NCI-H2227 (cell line): ENCODE measurements around the gene CPA2.
"Not testable (repeated sequence)": the region's sequence is repeated elsewhere in the genome, so short reads cannot be mapped to it uniquely, and the experiment has no call there.

Experiments
- DNase-seq: peaks from one replicate; lab custom pipeline; 2025; ENCODE audit not compliant: unreplicated experiment; lab: John Stamatoyannopoulos, UW

Gene CPA2

GRCh38 chr7:130249626-130250025 is 17.0 kb upstream of the CPA2 start:
- not testable (repeated sequence) for DNase-seq

GRCh38 chr7:130254555-130254954 is 12.1 kb upstream of the CPA2 start:
- DNase-seq = no peak

- no peak for DNase-seq
Measured at GRCh38 chr7:130256704-130257103, 10.0 kb upstream of the CPA2 start.

- no peak for DNase-seq
Measured at GRCh38 chr7:130258494-130259078, 8.1 kb upstream of the CPA2 start.

- no peak for DNase-seq
Measured at GRCh38 chr7:130262448-130262847, 4.2 kb upstream of the CPA2 start.

- DNase-seq = peak; percentile 44
Measured at GRCh38 chr7:130263130-130263529, 3.5 kb upstream of the CPA2 start.

- DNase-seq = no peak
Measured at GRCh38 chr7:130266961-130267321, 278 bp downstream of the CPA2 start.

- no peak for DNase-seq
Measured at GRCh38 chr7:130268463-130269317, 2.0 kb downstream of the CPA2 start.

GRCh38 chr7:130269318-130269694 is 2.6 kb downstream of the CPA2 start:
- no peak for DNase-seq

- peak; percentile 61 for DNase-seq
Measured at GRCh38 chr7:130270947-130271800, 4.5 kb downstream of the CPA2 start.

GRCh38 chr7:130272381-130273080 is 5.9 kb downstream of the CPA2 start:
- peak; percentile 76 for DNase-seq

GRCh38 chr7:130273081-130273932 is 6.6 kb downstream of the CPA2 start:
- DNase-seq = peak; percentile 97

GRCh38 chr7:130273933-130274255 is 7.2 kb downstream of the CPA2 start:
- peak; percentile 71 for DNase-seq

- DNase-seq = no peak
Measured at GRCh38 chr7:130274296-130274695, 7.6 kb downstream of the CPA2 start.

- peak; percentile 68 for DNase-seq
Measured at GRCh38 chr7:130274983-130275591, 8.4 kb downstream of the CPA2 start.

GRCh38 chr7:130275826-130276297 is 9.2 kb downstream of the CPA2 start:
- no peak for DNase-seq

GRCh38 chr7:130276796-130277762 is 10.4 kb downstream of the CPA2 start:
- DNase-seq = peak; percentile 86

GRCh38 chr7:130277763-130278643 is 11.3 kb downstream of the CPA2 start:
- peak; percentile 71 for DNase-seq
